LHCN-M2 (cell line): ENCODE measurements around the gene SYPL2. TPM values are rescaled to one million over a fixed set of nuclear protein-coding genes. Genes with fewer than 3 reads are reported as not detected.
A peak's percentile ranks its signal among the peaks of the same experiment; 100 is the strongest.

Experiments used
- DNase-seq: peaks from one replicate; pipeline ENCODE4 v3.0.0-alpha.2; 2012; ENCODE audit warnings: low read depth
- total RNA-seq: library from RNA; depleted of rRNA; stranded (reverse); fragments of >200 nt; gene quantifications from 2 replicates; pipeline ENCODE4 v1.2.3, GENCODE V29; 2014

Gene SYPL2
- total RNA-seq, 1 experiment from 2014 or later, result 0.34 TPM

DNA sequence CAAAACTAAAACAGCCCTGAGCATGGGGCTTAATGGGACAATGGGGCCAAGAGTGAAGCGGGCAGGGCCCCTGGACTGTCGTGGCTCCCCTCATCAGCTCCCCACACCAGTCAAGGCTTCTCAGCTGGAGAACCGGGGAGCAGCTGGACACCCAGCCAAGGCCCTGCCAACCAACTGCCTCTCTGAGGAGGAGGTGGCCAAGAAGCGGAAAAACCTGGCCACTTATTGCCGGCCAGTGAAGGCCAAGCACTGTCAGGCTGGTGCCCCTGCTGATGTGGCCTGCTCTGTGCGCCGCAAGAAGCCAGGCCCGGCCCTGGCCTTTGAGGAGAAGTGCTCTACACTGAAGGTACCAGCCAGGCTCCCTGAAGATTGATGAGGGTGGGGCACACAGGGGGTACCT is 25.0 kb downstream of the SYPL2 start:
- no peak for DNase-seq

GRCh38 chr1:109492779-109493178 is 26.4 kb downstream of the SYPL2 start:
- no peak for DNase-seq

- DNase-seq, result no peak
Measured at GRCh38 chr1:109493227-109493626, 26.9 kb downstream of the SYPL2 start.

- DNase-seq, result peak; percentile 75
Measured at GRCh38 chr1:109493805-109494539, 27.6 kb downstream of the SYPL2 start, which contains the start of gene CYB561D1. Gene CYB561D1 (plus strand): TSS chr1:109494094. CDS start chr1:109494140, 46 bp downstream.

GRCh38 chr1:109495738-109496137 is 29.4 kb downstream of the SYPL2 start:
- DNase-seq, result no peak

DNA sequence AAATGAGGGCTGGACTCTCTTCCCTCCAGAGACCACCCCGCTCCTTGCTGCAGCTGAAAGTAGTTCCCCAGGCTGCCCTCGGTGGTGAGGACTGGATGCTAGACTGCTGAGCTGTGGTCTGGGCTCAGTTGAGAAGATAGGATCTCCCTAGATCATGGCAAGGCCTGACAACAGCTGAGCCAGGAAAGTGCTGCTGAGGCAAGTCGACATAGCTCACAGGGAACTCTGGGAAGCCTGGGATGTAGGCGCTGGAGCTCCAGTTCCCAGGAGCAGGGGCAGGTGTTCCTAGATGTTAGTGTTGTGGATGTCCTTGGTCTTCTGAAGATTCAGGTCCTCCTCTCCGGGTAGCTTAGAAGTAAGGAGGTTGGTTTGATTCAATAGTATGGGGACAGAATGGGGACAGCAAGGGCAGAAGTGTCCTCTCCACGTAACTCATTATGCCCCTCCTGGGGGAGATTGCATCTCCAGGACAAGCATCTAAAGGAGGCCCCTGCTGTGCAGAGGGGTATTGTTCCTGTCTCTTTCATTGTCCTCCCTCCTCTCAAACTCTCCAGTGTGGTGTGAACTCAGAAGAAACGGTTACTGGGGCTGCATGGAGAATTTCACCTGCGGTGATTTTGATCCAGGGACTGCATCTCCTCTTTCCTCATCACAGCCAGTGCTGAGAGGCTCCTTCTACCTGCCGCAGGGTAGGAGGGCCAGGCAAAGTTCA is 31.3 kb downstream of the SYPL2 start:
- no peak for DNase-seq

DNA sequence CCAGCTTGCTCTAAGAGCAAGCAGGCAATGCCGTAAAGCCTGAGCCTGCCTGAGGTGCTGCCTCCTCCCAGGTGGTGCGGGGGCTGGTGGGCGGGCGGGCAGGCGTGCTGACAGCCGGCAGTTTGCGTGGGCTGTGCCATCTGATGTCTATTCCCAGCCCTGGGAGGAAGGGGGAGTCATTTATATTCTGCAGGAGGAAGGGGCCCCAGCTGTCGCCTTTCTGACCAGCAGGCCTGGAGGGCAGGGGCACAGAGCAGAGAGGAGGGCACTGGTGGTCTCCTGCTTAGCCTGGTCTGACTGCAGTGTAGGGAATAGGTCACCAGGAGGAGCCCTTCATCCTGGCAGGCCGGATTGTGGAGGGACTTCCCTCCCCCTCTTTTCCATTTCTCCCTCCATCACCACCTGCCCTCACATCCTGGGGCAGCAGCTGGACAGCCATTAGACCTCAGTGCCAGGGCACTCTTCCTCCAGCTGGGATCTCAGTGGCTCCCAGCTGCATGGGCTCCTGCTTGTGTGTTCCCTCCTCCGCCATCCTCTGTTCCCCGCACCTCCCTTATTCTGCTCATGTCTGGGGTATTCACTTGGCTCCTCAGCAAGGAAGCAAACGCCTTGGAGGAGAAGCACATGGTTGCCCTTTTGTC is 31.9 kb downstream of the SYPL2 start:
- DNase-seq, result peak; percentile 54

- no peak for DNase-seq
Measured at GRCh38 chr1:109499081-109499480, 32.7 kb downstream of the SYPL2 start.

DNA sequence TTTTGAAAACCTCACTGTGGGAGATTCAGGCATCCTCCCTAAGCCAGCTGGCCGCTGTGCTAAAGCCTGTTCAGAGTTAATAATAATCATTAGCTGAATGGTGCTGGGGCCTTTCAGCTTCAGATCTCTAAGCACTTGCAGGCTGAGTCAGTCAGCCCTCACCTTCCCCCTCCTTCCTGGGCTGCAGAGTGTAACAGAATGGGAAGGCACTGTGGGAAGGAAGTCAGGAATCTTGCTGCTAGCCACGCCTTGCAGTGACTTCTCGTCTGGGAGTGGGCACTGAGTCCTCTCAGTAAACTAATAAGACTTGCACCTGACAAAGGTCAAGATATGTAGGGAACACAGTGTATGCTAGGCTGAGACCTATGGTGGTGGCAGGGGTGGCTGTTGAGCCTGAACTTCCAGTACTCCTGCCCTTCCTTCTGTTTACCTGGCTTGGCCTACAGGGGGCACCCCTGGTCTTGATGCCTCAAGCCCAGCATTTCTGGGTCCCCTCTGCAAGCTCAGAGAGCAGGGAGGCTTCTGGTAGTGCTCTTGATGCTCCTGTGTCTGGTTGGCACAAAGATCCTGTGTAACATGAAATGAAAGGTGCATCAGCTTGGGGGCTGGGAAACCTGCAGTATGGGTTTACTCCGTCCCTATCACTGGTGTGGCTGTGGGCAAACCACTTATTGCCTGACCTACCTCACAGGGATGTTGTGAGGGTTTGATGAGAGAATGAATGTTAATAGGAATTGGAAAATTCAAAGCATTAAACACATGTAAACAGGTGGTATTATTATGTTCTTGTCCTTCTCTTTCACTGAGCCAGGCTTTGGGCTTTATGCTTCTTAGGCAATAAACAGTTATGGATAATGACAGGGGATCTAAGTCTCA is 33.6 kb downstream of the SYPL2 start:
- peak; percentile 33 for DNase-seq

DNA sequence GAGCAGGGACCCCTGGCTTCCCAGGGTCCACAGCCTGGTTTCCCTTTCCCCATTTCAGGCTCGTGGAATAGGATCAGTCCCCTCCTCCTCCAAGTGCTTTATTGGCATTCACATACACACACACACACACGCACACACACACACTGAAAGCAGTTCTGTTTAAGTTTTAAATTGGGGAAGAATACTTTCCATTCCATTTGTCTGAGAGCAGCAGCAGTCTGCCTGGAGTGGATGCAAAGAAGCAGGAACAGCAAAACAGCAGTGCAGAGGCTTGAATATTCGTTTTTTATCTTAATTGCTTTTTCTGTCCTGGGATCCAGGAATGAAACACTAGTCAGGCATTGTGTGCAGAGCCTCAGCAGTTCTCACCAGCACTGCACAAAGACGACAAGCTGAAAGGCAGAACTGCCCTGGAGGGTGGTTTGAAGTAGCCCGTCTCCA is 34.6 kb downstream of the SYPL2 start:
- DNase-seq, result no peak

- DNase-seq, result no peak
Measured at GRCh38 chr1:109501644-109502363, 35.5 kb downstream of the SYPL2 start.

GRCh38 chr1:109502364-109502851 is 36.1 kb downstream of the SYPL2 start:
- no peak for DNase-seq

GRCh38 chr1:109503935-109504334 is 37.6 kb downstream of the SYPL2 start:
- no peak for DNase-seq

DNA sequence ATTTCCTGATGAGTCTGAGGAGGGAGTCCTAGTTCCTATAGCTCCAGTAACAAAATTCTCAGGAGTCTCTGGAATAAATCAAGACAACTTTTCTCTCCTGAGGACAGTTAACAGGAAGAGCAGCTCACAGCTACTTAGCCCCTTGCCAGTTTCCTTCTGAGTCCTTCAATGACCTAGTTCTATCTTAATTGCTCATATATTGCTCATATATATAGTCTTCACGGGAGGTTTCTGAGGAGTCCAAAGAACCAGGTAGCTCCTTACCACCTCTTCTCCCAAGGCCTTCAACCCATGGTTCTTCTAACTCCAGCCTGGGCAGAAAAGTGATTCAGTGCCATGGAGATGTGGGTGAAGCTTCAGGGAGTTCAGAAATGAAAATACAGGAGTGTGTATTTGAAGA is 38.6 kb downstream of the SYPL2 start:
- no peak for DNase-seq

DNA sequence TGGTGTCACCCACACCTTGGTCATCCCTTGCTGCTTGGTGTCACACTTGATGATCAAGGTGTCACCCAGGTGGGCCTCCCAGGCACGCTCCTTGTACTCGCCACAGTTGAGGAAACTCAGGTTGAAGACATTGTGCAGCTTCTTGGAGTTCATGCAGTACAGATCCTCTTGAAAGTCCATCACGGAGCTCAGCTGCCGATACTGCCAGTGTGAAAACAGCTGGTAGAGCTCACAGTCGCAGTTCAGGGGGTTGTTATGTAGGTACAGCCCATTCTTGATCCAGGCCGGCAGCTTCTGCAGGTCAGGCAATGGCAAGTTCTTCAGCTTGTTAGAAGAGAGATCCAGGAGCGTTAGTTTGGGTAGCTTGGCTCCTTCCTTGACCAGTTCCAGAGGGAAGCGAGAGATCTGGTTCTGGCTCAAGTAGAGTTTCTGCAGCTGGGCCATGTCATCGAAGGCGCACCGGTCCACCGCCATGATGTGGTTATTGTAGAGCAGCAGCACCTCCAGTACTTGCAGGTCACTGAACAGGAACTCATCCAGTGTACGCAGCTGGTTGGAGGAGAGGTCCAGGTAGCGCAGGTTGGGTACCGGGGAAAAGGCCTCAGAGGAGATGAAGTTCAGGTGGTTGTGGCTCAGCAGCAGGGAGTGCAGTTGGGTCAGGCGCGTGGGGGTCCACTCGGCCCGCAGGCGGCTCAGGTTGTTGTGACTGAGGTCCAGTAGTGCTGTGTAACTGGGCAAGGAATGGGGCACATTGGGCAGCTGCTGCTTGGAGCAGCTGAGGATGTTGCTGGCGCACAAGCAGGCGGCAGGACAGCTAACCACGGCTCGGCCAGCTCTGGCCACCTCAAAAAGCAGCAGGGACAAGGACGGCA is 41.9 kb downstream of the SYPL2 start:
- no peak for DNase-seq

DNA sequence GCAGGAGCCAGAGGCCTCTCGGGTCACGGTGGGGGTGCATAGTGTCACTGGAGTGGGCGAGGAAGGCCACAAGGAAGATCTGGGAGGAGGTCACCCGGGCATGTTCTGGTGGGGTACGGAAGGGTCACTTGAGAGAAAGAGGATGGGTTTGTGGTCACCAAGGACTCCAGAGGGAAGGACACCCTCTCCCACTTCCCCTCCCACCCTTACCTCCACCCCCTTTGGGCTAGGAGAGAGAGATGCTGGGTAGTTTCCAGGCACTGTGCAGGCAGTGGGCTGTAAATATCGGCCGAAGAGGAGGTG is 42.5 kb downstream of the SYPL2 start:
- no peak for DNase-seq

- DNase-seq, result no peak
Measured at GRCh38 chr1:109509176-109510134, 43.1 kb downstream of the SYPL2 start, which contains the start of gene AMIGO1. Gene AMIGO1 (minus strand): TSS chr1:109509727. CDS start chr1:109508912, 815 bp downstream.

- no peak for DNase-seq
Measured at GRCh38 chr1:109513110-109513710, 46.9 kb downstream of the SYPL2 start.
